ENCODE data around the gene HECW1.
A peak's percentile ranks its signal among the peaks of the same experiment; 100 is the strongest.
"Not testable (repeated sequence)": the region's sequence is repeated elsewhere in the genome, so short reads cannot be mapped to it uniquely, and the experiment has no call there.

HECW1 gene

DNA sequence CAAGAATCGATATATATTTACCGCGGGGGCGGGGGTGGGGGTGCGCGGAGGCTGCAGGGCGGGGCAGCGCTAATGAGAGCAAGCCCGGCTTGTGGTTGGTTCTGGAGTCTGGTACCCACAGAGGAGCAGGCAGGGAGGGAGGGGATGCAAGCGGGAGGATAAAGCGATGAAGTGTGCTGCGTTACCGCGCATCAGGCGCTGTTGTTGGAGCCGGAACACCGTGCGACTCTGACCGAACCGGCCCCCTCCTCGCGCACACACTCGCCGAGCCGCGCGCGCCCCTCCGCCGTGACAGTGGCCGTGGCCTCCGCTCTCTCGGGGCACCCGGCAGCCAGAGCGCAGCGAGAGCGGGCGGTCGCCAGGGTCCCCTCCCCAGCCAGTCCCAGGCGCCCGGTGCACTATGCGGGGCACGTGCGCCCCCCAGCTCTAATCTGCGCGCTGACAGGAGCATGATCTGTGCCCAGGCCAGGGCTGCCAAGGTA, at the start of gene HECW1:
HECW1 (plus strand) TSS at position 189 of the 482 bp plus-strand sequence. CDS start 131,259 bp downstream, outside the sequence.
- DNase-seq, result no peak

GRCh38 chr7:43071604-43072003, 40.8 kb upstream of the HECW1 start:
- peak; percentile 34 for DNase-seq

DNA sequence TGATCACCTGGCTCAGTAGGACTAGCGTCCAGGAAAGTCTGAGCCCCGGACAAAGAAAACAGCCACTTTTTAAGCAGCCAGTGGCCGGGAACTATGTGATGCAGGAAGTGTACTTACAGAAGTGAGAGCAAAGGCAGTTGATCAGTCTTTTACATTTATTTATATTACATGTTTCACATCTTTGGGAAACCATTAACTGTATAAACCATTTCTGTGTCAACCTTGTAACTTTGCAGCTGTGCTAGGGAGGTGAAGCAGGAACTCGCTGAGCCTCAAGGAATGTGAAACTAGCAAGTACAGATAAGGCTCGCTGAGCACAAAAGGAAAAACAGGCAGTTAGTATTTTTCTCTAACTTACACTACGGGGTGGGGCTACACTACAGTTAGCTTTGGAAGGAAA, 39.9 kb upstream of the HECW1 start:
- DNase-seq, result peak; percentile 11

DNA sequence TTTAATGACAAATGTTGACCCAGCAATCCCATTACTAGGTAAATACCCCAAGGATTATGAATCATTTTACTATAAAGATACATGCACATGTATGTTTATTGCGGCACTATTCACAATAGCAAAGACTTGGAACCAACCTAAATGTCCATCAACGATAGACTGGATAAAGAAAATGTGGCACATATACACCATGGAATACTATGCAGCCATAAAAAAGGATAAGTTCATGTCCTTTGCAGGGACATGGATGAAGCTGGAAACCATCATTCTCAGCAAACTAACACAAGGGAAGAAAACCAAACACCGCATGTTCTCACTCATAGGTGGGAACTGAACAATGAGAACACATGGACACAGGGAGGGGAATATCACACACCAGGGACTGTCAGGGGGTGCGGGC, 38.6 kb upstream of the HECW1 start:
- DNase-seq, result not testable (repeated sequence)

DNA sequence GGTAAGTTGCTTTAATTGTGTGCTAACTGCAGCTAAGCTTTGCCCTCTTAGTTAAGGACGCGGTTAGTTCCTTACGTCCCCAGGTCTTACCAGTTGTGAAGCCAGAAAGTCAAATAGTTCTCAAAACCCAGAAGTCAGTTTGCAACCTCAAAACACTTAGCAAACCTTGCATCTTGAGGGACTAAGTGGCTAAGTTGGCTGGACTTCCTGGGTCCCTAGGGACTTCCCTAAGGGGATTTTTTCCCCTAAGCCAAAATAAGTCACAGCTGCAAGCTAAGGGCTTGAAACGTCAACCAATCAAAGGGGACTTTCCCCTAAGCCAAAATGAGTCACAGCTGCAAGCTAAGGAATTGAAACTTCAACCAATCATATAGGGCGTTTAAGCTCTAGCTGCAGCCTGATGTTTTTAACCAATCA, 36.2 kb upstream of the HECW1 start:
- DNase-seq, result no peak

- DNase-seq, result no peak
Measured at GRCh38 chr7:43076606-43077005, 35.8 kb upstream of the HECW1 start.

DNA sequence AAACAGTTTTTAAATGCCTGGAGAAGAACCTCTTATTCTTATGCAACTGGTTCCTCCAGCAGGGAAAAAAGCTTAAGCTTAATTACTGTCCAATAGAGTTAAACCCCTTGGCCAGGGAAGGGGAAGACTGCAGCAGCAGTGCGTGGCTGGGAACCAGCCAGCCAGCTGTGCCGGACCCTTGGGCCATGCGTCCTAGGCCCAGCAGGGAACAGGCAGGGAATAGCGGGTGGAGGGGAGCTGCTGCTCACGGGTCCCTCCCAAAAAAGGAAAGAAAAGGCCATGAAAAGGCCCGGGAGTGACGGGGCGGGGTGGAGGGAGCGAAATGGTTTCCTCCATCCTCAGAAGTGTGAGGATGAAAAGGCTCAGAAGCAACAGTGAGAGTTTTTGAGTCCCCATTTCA, 35.2 kb upstream of the HECW1 start:
- DNase-seq, result no peak

GRCh38 chr7:43077732-43078391, 34.6 kb upstream of the HECW1 start:
- no peak for DNase-seq

GRCh38 chr7:43078794-43079193, 33.7 kb upstream of the HECW1 start:
- DNase-seq, result no peak

GRCh38 chr7:43081603-43082002, 30.8 kb upstream of the HECW1 start:
- no peak for DNase-seq

GRCh38 chr7:43083106-43083505, 29.3 kb upstream of the HECW1 start:
- no peak for DNase-seq

DNA sequence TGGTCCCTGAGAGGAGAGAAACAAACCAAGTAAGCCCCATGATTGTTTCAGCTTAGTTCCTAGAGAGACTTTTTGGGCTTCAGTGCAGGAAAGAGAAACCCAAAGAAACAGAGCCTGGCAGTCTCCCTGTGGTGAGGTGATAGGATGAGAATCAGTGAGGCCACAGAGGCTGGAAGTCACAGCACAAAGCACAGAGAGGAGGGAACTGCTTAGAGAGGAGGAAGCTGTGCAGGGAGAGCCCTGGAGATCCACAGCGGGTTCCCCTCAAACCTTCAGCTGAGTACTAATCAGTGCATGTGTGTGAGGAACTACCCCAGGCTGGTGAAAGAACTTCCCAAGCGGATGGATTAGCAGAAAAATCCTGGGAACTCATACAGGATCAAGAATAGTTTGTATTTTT, 27.4 kb upstream of the HECW1 start:
- no peak for DNase-seq

GRCh38 chr7:43085992-43086391, 26.5 kb upstream of the HECW1 start:
- no peak for DNase-seq

DNA sequence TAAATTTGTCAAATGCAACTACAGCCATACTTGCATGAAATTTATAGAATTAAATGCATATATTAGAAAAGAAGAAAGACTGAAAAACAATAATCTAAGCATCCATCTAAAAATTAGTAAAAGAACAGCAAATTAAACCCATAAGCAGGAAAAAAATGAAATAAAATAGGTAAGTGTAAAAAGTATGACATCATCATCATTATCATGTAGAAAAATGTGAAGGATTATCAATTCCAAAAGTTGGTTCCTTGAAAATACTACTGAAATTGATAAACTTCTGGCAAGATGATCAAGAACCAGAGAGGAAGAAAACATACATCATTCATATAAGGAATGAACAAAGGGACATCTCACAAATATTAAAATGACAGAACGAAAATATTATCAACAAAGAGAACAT, 19.6 kb upstream of the HECW1 start:
- no peak for DNase-seq

DNA sequence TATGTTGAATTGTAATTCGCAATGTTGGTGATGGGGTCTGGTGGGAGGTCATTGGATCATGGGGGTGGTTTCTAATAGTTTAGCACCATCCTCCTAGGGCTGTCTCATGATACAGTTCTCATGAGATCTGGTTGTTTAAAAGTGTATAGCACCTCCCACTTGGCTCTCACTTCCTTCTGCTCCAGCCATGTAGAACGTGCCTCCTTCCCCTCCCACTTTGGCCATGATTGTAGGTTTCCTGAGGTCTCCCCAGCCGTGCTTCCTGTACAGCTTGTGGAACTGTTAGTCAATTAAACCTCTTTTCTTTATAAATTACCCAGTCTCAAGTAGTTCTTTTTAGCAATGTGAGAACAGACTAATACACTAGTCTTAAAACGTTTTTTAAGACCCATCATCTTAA, 15.6 kb upstream of the HECW1 start:
- DNase-seq, result no peak

DNA sequence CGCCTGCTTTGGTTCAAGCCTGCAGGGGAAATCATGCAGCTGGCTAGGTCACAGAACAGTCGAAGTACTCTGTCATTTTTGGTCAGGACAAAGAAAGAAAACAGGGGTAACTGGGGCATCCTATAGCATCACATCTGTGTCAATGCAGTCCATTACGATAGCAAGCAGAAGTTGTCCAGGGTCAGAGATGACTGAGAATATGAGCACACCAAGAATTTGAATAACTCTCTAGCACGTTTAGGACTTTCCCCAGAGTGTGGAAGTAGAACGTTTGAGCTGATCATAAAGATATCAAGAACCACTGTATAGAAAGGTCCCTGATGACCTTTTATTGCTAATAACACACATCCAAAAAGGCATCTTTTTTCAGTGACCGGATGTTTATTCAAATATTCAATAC, 12.7 kb upstream of the HECW1 start:
- DNase-seq, result no peak

GRCh38 chr7:43104874-43105520, 7.5 kb upstream of the HECW1 start:
- no peak for DNase-seq

GRCh38 chr7:43105521-43106120, 6.8 kb upstream of the HECW1 start:
- DNase-seq, result no peak

GRCh38 chr7:43108255-43109011, 4.0 kb upstream of the HECW1 start:
- peak; percentile 68 for DNase-seq

- no peak for DNase-seq
Measured at GRCh38 chr7:43110791-43111535, 1.5 kb upstream of the HECW1 start.

DNA sequence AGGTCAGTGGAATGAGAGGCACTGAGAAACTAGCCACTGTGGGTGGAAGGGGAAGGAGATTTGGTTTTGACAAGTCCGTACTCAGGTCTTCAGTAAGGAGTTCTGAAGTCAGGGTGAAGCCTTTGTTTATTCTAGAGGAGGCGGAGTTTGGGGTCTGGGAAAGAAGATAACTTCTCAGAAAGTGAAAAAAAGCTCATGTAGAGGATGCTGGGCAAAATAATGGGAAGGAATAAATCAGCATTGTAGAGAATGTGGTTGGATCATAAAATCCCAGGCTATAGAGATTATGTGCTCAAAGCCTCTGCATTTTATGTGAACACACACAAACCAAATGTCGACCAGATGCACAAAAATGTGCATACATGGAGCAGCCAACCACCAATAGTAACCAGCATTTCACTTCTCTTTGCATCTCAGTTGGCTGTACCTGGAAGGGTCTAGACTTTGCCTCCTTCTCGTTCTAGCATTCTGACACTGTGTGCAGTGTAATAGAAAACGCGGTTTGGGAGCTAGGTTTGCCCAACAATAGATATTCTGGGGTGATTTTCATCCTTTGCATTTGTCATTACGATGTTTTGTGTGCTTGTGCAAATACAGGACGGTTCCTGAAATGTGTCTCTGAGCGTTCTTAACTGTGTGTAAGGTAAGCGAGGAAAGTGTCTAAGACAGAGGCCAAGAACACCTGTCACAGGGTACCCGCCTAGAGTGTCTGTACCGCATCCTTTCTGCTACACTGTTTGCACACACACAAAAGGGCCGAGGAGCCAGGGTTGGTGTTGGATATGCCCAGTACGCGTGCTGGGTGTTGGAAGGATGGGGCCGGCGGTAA, 603 bp upstream of the HECW1 start:
- no peak for DNase-seq
